GM21723 (cell line): ENCODE data around the gene EBP.

Source experiments
- ATAC-seq: cut with Tn5 transposase; IDR thresholded peaks from one replicate; pipeline ENCODE4 v1.9.1; 2021; ENCODE audit warnings: mild to moderate bottlenecking, moderate library complexity; ENCODE audit not compliant: unreplicated experiment

The EBP gene

GRCh38 chrX:48521353-48522243 is at the start of gene EBP:
Gene EBP, plus strand, starts transcription at chrX:48521808. Its CDS starts 1,964 bp downstream, at chrX:48523772.
- peak; percentile 97 for ATAC-seq

GRCh38 chrX:48472225-48472624 is 49.4 kb upstream of the EBP start:
- no peak for ATAC-seq

- no peak for ATAC-seq
Measured at GRCh38 chrX:48472851-48473703, 48.5 kb upstream of the EBP start.

GRCh38 chrX:48473704-48473990 is 48.0 kb upstream of the EBP start:
- ATAC-seq = no peak

- ATAC-seq = no peak
Measured at GRCh38 chrX:48474127-48474526, 47.5 kb upstream of the EBP start.

- ATAC-seq = no peak
Measured at GRCh38 chrX:48474581-48474980, 47.0 kb upstream of the EBP start.

- ATAC-seq = no peak
Measured at GRCh38 chrX:48475296-48475695, 46.3 kb upstream of the EBP start.

GRCh38 chrX:48475774-48476577 is 45.6 kb upstream of the EBP start, which contains the start of gene FTSJ1:
Gene FTSJ1, plus strand, starts transcription at chrX:48476199. Its CDS starts 1,849 bp downstream, at chrX:48478048.
- ATAC-seq = peak; percentile 83

- no peak for ATAC-seq
Measured at GRCh38 chrX:48476919-48477318, 44.7 kb upstream of the EBP start.

- no peak for ATAC-seq
Measured at GRCh38 chrX:48477960-48478755, 43.5 kb upstream of the EBP start.

GRCh38 chrX:48478806-48479205 is 42.8 kb upstream of the EBP start:
- no peak for ATAC-seq

GRCh38 chrX:48480142-48480541 is 41.5 kb upstream of the EBP start:
- no peak for ATAC-seq

- ATAC-seq = no peak
Measured at GRCh38 chrX:48480583-48480982, 41.0 kb upstream of the EBP start.

- ATAC-seq = no peak
Measured at GRCh38 chrX:48482526-48482925, 39.1 kb upstream of the EBP start.

GRCh38 chrX:48487362-48487798 is 34.2 kb upstream of the EBP start:
- ATAC-seq = no peak

- no peak for ATAC-seq
Measured at GRCh38 chrX:48488034-48488433, 33.6 kb upstream of the EBP start.

- no peak for ATAC-seq
Measured at GRCh38 chrX:48489296-48489695, 32.3 kb upstream of the EBP start.

- no peak for ATAC-seq
Measured at GRCh38 chrX:48489892-48490291, 31.7 kb upstream of the EBP start.

- no peak for ATAC-seq
Measured at GRCh38 chrX:48490661-48491060, 30.9 kb upstream of the EBP start.

- ATAC-seq = no peak
Measured at GRCh38 chrX:48491809-48492208, 29.8 kb upstream of the EBP start.
